A549 (cell line): ENCODE measurements around the gene ARID5B.

Source experiments
- CTCF ChIP-seq: fragments of >200 bp; sonication (Bioruptor Twin); formaldehyde crosslinking; IDR thresholded peaks from 3 replicates; pipeline ENCODE4 v1.5.1; 2016
- POLR2A ChIP-seq: IDR thresholded peaks from 2 replicates; pipeline ENCODE4 v1.6.1; 2012; ENCODE audit warnings: mild to moderate bottlenecking, low read length
- REST ChIP-seq: fragments of 200-600 bp; sonication (generic); IDR thresholded peaks from 2 replicates; pipeline ENCODE4 v1.6.1; 2016; ENCODE audit warnings: antibody characterized with exemption, mild to moderate bottlenecking, moderate library complexity

GRCh38 chr10:61890430-61890829 lies 11.1 kb upstream of the ARID5B start:
- TF ChIP-seq CTCF (no peak), REST (no peak), POLR2A (no peak)
